HUES64 (cell line): ENCODE measurements around the gene HDAC10.
"Not testable (repeated sequence)": the region's sequence is repeated elsewhere in the genome, so short reads cannot be mapped to it uniquely, and the experiment has no call there.

Experiments
- H3K27ac ChIP-seq: 2 replicates; pipeline ENCODE4 v1.7.0; 2013; ENCODE audit warnings: low read depth, low read length, inconsistent platforms
- H3K27me3 ChIP-seq: 2 replicates; pipeline ENCODE4 v1.6.1; 2013; ENCODE audit warnings: mild to moderate bottlenecking, low read length; ENCODE audit not compliant: insufficient read depth
- H3K36me3 ChIP-seq: 2 replicates; pipeline ENCODE4 v1.6.1; 2013; ENCODE audit warnings: mild to moderate bottlenecking, low read length; ENCODE audit not compliant: insufficient read depth
- H3K4me1 ChIP-seq: 2 replicates; pipeline ENCODE4 v1.6.1; 2013; ENCODE audit warnings: mild to moderate bottlenecking, low read length, moderate library complexity; ENCODE audit not compliant: insufficient read depth
- H3K4me3 ChIP-seq: 2 replicates; pipeline ENCODE4 v1.5.1; 2013; ENCODE audit warnings: mild to moderate bottlenecking, low read length, moderate library complexity
- H3K9ac ChIP-seq: 2 replicates; pipeline ENCODE4 v1.6.1; 2013; ENCODE audit warnings: mild to moderate bottlenecking, low read depth, low read length
- H3K9me3 ChIP-seq: 2 replicates; pipeline ENCODE4 v1.6.1; 2013; ENCODE audit warnings: low read depth, low read length; ENCODE audit not compliant: insufficient read depth
- WGBS: fragments of 150-250, 120-280 bp; methylation state at CpG from one replicate; pipeline ENCODE4 v1.1.7; 2013; ENCODE audit warnings: missing lambda C conversion rate; 5-methylcytosine and 5-hydroxymethylcytosine counted together

HDAC10 gene

GRCh38 chr22:50274771-50275170 lies 23.7 kb upstream of the HDAC10 start:
- Histone ChIP-seq H3K36me3 (peaks cover 46% of the 10 kb centered on the region), H3K27me3 (peaks cover 16% of the 10 kb centered on the region), H3K9ac (no peak overlapping the region), H3K9me3 (0 out of 2 replicates have a peak, but pooled peaks cover 7% of the 10 kb centered on the region), H3K4me1 (peaks cover 3% of the 10 kb centered on the region; the same call in 1 of the 2 replicates), H3K27ac (no peak overlapping the region), H3K4me3 (no peak overlapping the region)
- 83% methylated on average over 7 of the region's 7 CpGs for WGBS

DNA sequence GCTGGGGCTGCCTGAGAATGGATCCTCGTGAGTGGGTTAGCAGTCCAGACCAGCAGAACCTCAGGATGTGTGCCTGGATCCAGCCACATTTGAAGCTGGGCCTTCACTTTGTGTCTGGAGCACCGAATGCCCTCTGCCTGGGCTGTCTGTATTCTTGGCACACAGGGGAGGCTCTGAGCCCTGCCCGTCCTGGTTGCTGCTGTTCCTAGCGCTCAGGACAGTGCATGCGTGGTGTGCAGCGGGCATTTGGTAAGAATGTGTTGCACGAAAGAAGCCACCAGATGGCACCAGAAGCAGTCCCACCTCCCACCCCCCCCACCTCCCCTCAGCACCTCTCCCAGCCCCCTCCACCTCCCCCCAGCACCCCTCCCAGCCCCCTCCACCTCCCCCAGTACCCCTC lies 23.2 kb upstream of the HDAC10 start:
- Histone ChIP-seq H3K4me3 (no peak overlapping the region), H3K9me3 (0 out of 2 replicates have a peak, but pooled peaks cover 7% of the 10 kb centered on the region), H3K9ac (no peak overlapping the region), H3K36me3 (peaks cover 42% of the 10 kb centered on the region), H3K4me1 (peaks cover 3% of the 10 kb centered on the region; the same call in 1 of the 2 replicates), H3K27ac (no peak overlapping the region), H3K27me3 (peaks cover 21% of the 10 kb centered on the region)
- WGBS: 73% methylated on average over 5 of the region's 7 CpGs

DNA sequence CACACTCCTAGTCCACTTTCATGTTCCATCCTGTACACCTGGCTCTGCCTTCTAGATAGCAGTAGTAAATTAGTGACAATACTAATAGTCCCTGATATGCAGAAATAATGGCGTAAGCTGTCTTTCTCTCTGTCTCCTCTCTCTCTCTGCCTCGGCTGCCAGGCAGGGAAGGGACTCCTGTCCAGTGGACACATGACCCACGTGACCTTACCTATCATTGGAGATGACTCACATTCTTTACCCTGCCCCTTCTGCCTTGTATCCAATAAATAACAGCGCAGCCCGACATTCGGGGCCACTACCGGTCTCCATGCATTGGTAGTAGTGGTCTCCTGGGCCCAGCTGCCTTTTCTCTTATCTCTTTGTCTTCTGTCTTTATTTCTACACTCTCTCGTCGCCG lies 22.7 kb upstream of the HDAC10 start:
- not testable (repeated sequence) for H3K9me3 ChIP-seq, H3K9ac ChIP-seq, H3K4me1 ChIP-seq, H3K27ac ChIP-seq, H3K4me3 ChIP-seq
- peaks cover 36% of the 10 kb centered on the region for H3K36me3 ChIP-seq
- WGBS: 86% methylated on average over 10 of the region's 10 CpGs
- H3K27me3 ChIP-seq: peaks cover 26% of the 10 kb centered on the region

- 86% methylated on average over 10 of the region's 11 CpGs for WGBS
- H3K4me1 ChIP-seq, H3K9me3 ChIP-seq, H3K27ac ChIP-seq, H3K4me3 ChIP-seq, H3K9ac ChIP-seq: not testable (repeated sequence)
- peaks cover 32% of the 10 kb centered on the region for H3K36me3 ChIP-seq
- H3K27me3 ChIP-seq: peaks cover 31% of the 10 kb centered on the region
Measured at GRCh38 chr22:50273352-50273751, 22.3 kb upstream of the HDAC10 start.

DNA sequence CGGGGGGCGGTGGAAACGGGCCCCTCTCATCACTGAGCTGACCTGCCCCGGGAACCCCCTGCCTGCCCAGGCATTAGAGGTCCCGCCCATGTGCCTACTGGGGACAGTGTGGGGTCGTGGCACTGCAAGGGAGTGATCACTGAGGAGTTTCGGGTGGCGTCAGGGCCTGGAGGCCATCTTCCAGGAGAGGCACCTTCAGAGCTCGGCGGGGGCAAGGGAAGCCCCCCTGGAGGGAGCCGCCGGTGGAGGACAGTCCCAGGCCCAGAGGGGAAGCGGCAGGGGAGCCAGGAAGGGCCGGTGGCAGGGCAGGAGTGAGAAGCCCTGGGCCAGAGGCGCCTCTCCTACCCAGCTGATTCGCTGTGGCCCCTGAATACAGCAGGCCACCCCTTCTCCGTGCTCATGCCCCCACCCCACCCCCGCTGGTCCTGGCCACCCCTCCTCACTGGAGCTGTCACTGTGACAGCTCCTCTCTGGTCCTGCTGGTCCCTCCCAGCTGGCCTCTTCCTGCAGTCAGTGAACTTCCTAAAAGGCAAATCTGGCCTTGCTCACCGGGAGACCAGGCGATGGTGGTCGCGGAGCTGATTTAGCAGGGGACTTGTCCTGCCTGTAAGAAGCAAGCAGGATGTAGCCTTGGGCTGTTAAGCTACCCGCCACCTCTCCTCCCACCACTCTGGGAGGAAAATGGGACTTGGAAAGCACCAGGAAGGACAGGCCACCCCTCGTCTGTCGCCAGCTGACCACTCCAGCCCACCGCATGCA lies 21.2 kb upstream of the HDAC10 start:
- H3K9me3 ChIP-seq: 0 out of 2 replicates have a peak, but pooled peaks cover 7% of the 10 kb centered on the region
- H3K27me3 ChIP-seq: peaks cover 41% of the 10 kb centered on the region
- peaks cover 21% of the 10 kb centered on the region for H3K36me3 ChIP-seq
- H3K4me1 ChIP-seq: peaks cover 3% of the 10 kb centered on the region; the same call in 1 of the 2 replicates
- no peak overlapping the region for H3K4me3 ChIP-seq
- no peak overlapping the region for H3K9ac ChIP-seq
- 21% methylated on average over 26 of the region's 26 CpGs for WGBS
- no peak overlapping the region for H3K27ac ChIP-seq

- WGBS: 1% methylated on average over 44 of the region's 45 CpGs
- H3K9me3 ChIP-seq: 0 out of 2 replicates have a peak, but pooled peaks cover 5% of the 10 kb centered on the region
- H3K36me3 ChIP-seq: peaks cover 15% of the 10 kb centered on the region
- no peak overlapping the region for H3K27ac ChIP-seq
- H3K4me1 ChIP-seq: peaks cover 3% of the 10 kb centered on the region; the same call in 1 of the 2 replicates
- peak overlapping the region; percentile 20 for H3K4me3 ChIP-seq
- H3K9ac ChIP-seq: no peak overlapping the region
- peaks cover 47% of the 10 kb centered on the region for H3K27me3 ChIP-seq
Measured at GRCh38 chr22:50271519-50271970, 20.5 kb upstream of the HDAC10 start.

DNA sequence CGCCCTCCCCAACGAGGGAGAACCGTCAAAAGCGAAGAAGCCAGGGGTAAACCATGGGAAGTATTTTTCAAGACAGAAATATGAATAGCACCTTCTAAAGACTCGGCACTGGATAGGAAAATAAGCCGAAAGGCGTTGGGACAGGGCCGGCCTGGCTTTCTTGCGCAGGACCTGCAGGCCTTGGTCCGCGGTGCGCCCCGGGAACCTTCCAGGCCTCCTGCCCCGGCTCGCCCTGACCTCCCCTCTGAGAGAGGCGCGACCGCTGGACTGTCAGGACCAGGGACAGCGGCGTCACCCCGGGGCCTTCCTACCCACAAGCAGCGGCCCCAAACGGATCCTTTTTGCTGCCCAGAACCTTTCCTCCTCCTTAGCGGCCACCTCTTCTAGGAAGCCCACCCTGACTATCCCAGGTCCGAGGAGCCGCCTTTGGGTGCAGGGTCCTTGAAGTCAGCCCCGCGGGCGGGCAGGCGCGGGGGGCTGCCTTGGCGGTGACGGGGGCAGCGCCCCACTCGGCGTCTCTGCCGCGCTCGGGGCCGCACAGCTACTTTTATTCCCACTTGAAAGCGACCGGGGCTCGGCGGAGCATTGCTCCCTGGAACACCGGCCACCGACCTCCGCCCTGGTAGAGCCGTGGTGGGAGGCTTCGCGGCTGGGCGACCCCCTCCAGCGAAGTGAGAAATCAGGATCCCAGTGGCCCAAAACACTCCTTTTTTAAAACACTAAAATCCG lies 19.8 kb upstream of the HDAC10 start:
- H3K27me3 ChIP-seq: peaks cover 54% of the 10 kb centered on the region
- H3K36me3 ChIP-seq: peaks cover 9% of the 10 kb centered on the region; the same call in 1 of the 2 replicates
- peak overlapping the region; percentile 20 for H3K4me3 ChIP-seq
- H3K27ac ChIP-seq: no peak overlapping the region
- 3% methylated on average over 53 of the region's 53 CpGs for WGBS
- peaks cover 3% of the 10 kb centered on the region; the same call in 1 of the 2 replicates for H3K4me1 ChIP-seq
- no peaks in the 10 kb centered on the region for H3K9me3 ChIP-seq
- no peak overlapping the region for H3K9ac ChIP-seq

DNA sequence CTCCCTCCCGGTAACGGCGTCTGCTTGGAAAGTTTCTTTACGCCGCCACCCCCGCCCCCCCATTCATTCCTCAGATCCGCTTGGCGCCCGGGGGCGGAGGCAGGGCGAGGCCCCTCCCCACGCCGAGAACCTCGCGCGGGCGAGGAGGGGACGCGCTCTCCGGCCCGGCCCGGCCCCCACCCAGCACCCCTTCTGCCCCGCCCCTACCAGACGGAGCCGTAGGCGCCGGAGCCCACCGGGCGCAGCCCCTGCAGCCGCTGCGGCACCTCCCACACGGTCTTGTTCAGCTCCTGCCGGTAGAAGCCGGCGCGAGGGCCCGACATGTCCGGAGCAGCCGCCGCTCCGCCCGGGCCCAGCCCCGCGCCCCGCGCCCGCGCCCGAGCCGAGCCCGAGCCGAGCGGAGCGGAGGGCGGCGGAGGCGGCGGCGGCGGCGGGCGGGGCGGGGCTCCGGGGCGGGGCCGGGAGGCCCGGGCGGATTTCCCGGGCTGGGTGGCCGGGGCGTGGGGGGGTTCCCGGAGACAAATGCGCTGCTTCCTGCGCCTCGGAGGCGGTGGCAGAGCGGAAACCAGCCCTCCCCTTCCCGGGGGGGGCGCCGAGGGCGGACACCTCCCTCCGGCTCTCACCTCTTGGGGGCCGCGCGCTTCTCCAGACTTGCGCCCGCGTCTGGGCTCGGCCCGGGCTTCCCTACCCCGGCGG lies 19.1 kb upstream of the HDAC10 start, which contains the start of gene MAPK11:
Gene MAPK11 (minus strand): TSS at position 411 of the 696 bp plus-strand sequence. CDS start 88 bp downstream, at position 323.
- Histone ChIP-seq H3K27ac (no peak within 1 kb of the TSS), H3K4me3 (peak within 1 kb of the TSS; percentile 31), H3K27me3 (peaks cover 54% of the 10 kb centered on the region), H3K9ac (no peak within 1 kb of the TSS), H3K9me3 (no peaks in the 10 kb centered on the region), H3K36me3 (peaks cover 3% of the 10 kb centered on the region; the same call in 1 of the 2 replicates), H3K4me1 (peaks cover 3% of the 10 kb centered on the region; the same call in 1 of the 2 replicates)
- under 1% methylated on average over 92 of the region's 92 CpGs for WGBS

- peak overlapping the region; percentile 31; the same call in 1 of the 2 replicates for H3K4me3 ChIP-seq
- H3K27ac ChIP-seq: no peak overlapping the region
- H3K4me1 ChIP-seq: peaks cover 3% of the 10 kb centered on the region; the same call in 1 of the 2 replicates
- H3K9me3 ChIP-seq: no peaks in the 10 kb centered on the region
- H3K36me3 ChIP-seq: no peaks in the 10 kb centered on the region
- WGBS: 17% methylated on average over 18 of the region's 18 CpGs
- peaks cover 58% of the 10 kb centered on the region for H3K27me3 ChIP-seq
- no peak overlapping the region for H3K9ac ChIP-seq
Measured at GRCh38 chr22:50269573-50269969, 18.5 kb upstream of the HDAC10 start.

- WGBS: 82% methylated on average over 9 of the region's 9 CpGs
- Histone ChIP-seq H3K27ac (no peak overlapping the region), H3K27me3 (peaks cover 64% of the 10 kb centered on the region), H3K4me3 (no peak overlapping the region), H3K9me3 (no peaks in the 10 kb centered on the region), H3K36me3 (no peaks in the 10 kb centered on the region), H3K9ac (no peak overlapping the region), H3K4me1 (peaks cover 3% of the 10 kb centered on the region; the same call in 1 of the 2 replicates)
Measured at GRCh38 chr22:50268655-50269113, 17.6 kb upstream of the HDAC10 start.
